SK-N-MC (cell line): ENCODE data around the gene PHC2.
A peak's percentile ranks its signal among the peaks of the same experiment; 100 is the strongest.

Source experiments
- DNase-seq: peaks from one replicate; pipeline ENCODE4 v3.0.0-alpha.2; 2011; ENCODE audit warnings: low read depth, low spot score
- H3K27ac ChIP-seq: fragments of 200-600 bp; sonication (generic); 2 replicates; pipeline ENCODE4 v1.5.1; 2016; ENCODE audit warnings: mixed run types
- H3K36me3 ChIP-seq: fragments of 200-600 bp; sonication (generic); 2 replicates; pipeline ENCODE4 v1.6.1; 2017; ENCODE audit warnings: antibody characterized with exemption, low read length, mixed read lengths; ENCODE audit not compliant: insufficient read depth
- H3K4me3 ChIP-seq: fragments of 200-600 bp; sonication (generic); 2 replicates; pipeline ENCODE4 v1.5.1; 2016
- H3K9ac ChIP-seq: fragments of 200-600 bp; sonication (generic); 2 replicates; pipeline ENCODE4 v1.8.0; 2017; ENCODE audit warnings: mixed run types, mixed read lengths; ENCODE audit not compliant: insufficient read length
- H3K9me3 ChIP-seq: fragments of 200-600 bp; sonication (generic); 2 replicates; pipeline ENCODE4 v1.6.1; 2017; ENCODE audit warnings: low read depth, mild to moderate bottlenecking, antibody characterized with exemption, low read length, moderate library complexity, mixed read lengths
- EZH2 ChIP-seq: fragments of 200-600 bp; sonication (generic); IDR thresholded peaks from one replicate; pipeline ENCODE4 v1.6.1; 2017; ENCODE audit warnings: antibody characterized with exemption
- FOXP2 ChIP-seq: optimal IDR thresholded peaks from 2 replicates; pipeline ENCODE3; 2011; ENCODE audit warnings: mild to moderate bottlenecking, moderate library complexity; ENCODE audit not compliant: insufficient read depth; ENCODE audit errors: extremely low read length, control extremely low read depth
- POLR2AphosphoS5 ChIP-seq: IDR thresholded peaks from 2 replicates; pipeline ENCODE4 v1.6.1; 2012; ENCODE audit warnings: mild to moderate bottlenecking, low read depth, low read length, borderline replicate concordance

Gene PHC2

GRCh38 chr1:33430692-33431593, at the start of gene PHC2:
PHC2 (minus strand) TSS chr1:33431095; CDS start chr1:33375539, 55,556 bp downstream.
- DNase-seq: peak; percentile 60
- Histone ChIP-seq H3K4me3 (peak within 1 kb of the TSS; percentile 80), H3K36me3 (no peaks in the 10 kb centered on the region), H3K9me3 (no peaks in the 10 kb centered on the region), H3K9ac (peak within 1 kb of the TSS; percentile 43), H3K27ac (no peak within 1 kb of the TSS)
- no peak for TF ChIP-seq EZH2
- no peak for TF ChIP-seq POLR2AphosphoS5
- TF ChIP-seq FOXP2: no peak

GRCh38 chr1:33477451-33477850, 46.6 kb upstream of the PHC2 start:
- DNase-seq: no peak

GRCh38 chr1:33473900-33474299, 43.0 kb upstream of the PHC2 start:
- no peaks in the 10 kb centered on the region for H3K36me3 ChIP-seq
- H3K27ac ChIP-seq: no peak overlapping the region
- DNase-seq: no peak
- H3K9ac ChIP-seq: no peak overlapping the region
- no peak for TF ChIP-seq FOXP2
- TF ChIP-seq EZH2: no peak
- TF ChIP-seq POLR2AphosphoS5: no peak
- H3K4me3 ChIP-seq: no peak overlapping the region
- no peaks in the 10 kb centered on the region for H3K9me3 ChIP-seq

More at GRCh38 chr1:33477451-33477850, 46.6 kb upstream of the PHC2 start:
- Histone ChIP-seq H3K27ac (no peak overlapping the region), H3K4me3 (no peak overlapping the region), H3K9me3 (no peaks in the 10 kb centered on the region), H3K9ac (no peak overlapping the region), H3K36me3 (peaks cover 3% of the 10 kb centered on the region; the same call in 1 of the 2 replicates)
- TF ChIP-seq EZH2 (no peak), POLR2AphosphoS5 (no peak), FOXP2 (no peak)

GRCh38 chr1:33472269-33472980, 41.5 kb upstream of the PHC2 start, which contains the start of gene ZSCAN20:
ZSCAN20 (plus strand) TSS chr1:33472645; CDS start chr1:33479289, 6,644 bp downstream.
- H3K27ac ChIP-seq: peak within 1 kb of the TSS; percentile 74
- H3K9ac ChIP-seq: peak within 1 kb of the TSS; percentile 81

GRCh38 chr1:33471416-33471815, 40.5 kb upstream of the PHC2 start:
- Histone ChIP-seq H3K27ac (peak overlapping the region; percentile 74; the same call in 1 of the 2 replicates), H3K9ac (peak overlapping the region; percentile 81), H3K36me3 (no peaks in the 10 kb centered on the region), H3K4me3 (peak overlapping the region; percentile 84; the same call in 1 of the 2 replicates), H3K9me3 (no peaks in the 10 kb centered on the region)
- DNase-seq: no peak
- no peak for TF ChIP-seq EZH2
- TF ChIP-seq POLR2AphosphoS5: no peak
- TF ChIP-seq FOXP2: no peak

More at GRCh38 chr1:33472269-33472980, 41.5 kb upstream of the PHC2 start, which contains the start of gene ZSCAN20:
- Histone ChIP-seq H3K9me3 (no peaks in the 10 kb centered on the region), H3K36me3 (no peaks in the 10 kb centered on the region), H3K4me3 (peak within 1 kb of the TSS; percentile 84)
- peak; percentile 97 for DNase-seq
- TF ChIP-seq POLR2AphosphoS5: peak; percentile 76
- TF ChIP-seq FOXP2: no peak

- no peak overlapping the region for H3K27ac ChIP-seq
- peak overlapping the region; percentile 36; the same call in 1 of the 2 replicates for H3K4me3 ChIP-seq
- H3K9ac ChIP-seq: no peak overlapping the region
- TF ChIP-seq FOXP2 (no peak), POLR2AphosphoS5 (no peak), EZH2 (no peak)
- no peaks in the 10 kb centered on the region for H3K36me3 ChIP-seq
- peak; percentile 22 for DNase-seq
- no peaks in the 10 kb centered on the region for H3K9me3 ChIP-seq
These were observed 39.7 kb upstream of the PHC2 start for GRCh38 chr1:33470495-33471012.

GRCh38 chr1:33469691-33470090, 38.8 kb upstream of the PHC2 start:
- no peak overlapping the region for H3K4me3 ChIP-seq
- no peak for DNase-seq
- TF ChIP-seq FOXP2 (no peak), POLR2AphosphoS5 (no peak), EZH2 (no peak)
- no peaks in the 10 kb centered on the region for H3K36me3 ChIP-seq
- H3K9ac ChIP-seq: no peak overlapping the region
- no peak overlapping the region for H3K27ac ChIP-seq
- no peaks in the 10 kb centered on the region for H3K9me3 ChIP-seq

- TF ChIP-seq FOXP2 (no peak), POLR2AphosphoS5 (no peak), EZH2 (no peak)
These were observed 38.1 kb upstream of the PHC2 start for GRCh38 chr1:33468967-33469366.

More at GRCh38 chr1:33468967-33469366, 38.1 kb upstream of the PHC2 start:
- Histone ChIP-seq H3K36me3 (no peaks in the 10 kb centered on the region), H3K27ac (no peak overlapping the region), H3K9me3 (no peaks in the 10 kb centered on the region), H3K9ac (no peak overlapping the region), H3K4me3 (no peak overlapping the region)
- DNase-seq: no peak
